HuH-7 (cell line): ENCODE results near the gene RAX.
"Not testable (repeated sequence)": the region's sequence is repeated elsewhere in the genome, so short reads cannot be mapped to it uniquely, and the experiment has no call there.

ENCODE experiments used
- DNase-seq: peaks from one replicate; pipeline ENCODE4 v3.0.0; 2011; ENCODE audit warnings: low spot score

The RAX gene

DNA sequence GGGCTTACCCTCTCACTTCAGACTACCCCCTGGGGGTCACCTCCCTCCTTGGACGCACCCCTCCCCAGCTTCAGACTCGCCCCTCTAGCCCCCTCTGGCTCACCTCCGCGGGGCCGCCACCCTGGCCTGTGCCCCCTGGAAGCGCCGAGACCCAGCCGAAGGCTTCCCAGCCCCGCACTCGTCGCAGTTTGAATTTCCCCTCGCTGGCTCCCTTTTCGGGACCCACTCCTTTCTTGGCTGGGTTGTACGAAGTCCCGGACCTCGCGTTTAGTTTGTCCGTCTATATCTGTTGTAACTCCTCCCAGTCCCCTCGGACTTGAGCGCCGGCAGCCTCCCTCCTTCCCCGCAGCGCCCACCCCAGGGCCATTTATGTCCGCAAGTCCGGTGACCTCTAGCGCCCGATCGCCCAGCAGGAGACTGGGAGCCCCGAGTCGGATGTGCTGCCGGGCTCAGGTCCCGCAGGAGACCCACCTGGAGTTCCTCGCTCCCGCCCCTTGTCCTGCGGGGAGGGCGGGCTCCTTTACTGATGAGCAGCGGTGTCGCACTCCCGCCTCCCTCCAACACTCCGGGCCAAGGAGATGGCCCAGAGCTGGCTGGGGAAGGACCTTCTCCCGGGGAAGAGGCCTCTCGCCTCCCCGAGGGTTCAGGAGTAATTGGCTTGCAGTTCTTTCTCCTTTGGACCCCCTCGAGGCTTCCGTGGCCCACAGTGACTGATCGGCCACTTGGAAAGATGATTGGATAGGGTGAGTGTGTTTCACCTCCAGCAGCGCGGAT, 692 bp upstream of the RAX start:
- DNase-seq: no peak

DNA sequence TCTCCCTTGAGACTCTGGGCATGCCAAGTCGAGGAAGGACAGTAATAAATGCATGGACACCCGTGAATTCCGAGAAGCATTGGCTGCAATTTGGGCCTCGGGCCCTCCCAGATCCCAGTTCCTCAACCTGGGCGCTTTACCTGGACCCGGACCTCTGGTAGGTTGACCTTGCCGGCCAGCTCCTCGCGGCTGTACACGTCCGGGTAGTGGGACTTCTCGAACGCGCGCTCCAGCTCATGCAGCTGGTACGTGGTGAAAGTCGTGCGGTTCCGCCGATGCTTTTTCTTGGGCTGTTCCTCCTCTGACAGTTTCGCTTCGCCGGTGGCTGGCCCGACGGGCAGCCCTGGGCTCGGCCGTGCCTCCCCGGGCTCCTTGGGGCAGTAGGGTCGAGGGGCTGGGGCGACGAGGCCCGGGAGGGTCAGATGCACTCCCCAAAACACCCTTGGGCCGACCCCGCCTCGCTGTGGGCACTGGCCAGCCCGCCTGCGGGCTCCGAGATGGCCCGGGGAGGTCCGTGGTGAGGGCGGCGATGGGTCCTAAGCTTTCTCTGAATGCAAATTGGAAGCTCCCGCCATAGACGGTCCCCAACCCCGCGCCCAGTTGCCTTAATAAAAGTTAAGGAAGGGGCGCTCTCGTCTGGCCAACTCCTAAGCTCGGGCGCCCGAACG, 899 bp downstream of the RAX start:
- DNase-seq: no peak

DNA sequence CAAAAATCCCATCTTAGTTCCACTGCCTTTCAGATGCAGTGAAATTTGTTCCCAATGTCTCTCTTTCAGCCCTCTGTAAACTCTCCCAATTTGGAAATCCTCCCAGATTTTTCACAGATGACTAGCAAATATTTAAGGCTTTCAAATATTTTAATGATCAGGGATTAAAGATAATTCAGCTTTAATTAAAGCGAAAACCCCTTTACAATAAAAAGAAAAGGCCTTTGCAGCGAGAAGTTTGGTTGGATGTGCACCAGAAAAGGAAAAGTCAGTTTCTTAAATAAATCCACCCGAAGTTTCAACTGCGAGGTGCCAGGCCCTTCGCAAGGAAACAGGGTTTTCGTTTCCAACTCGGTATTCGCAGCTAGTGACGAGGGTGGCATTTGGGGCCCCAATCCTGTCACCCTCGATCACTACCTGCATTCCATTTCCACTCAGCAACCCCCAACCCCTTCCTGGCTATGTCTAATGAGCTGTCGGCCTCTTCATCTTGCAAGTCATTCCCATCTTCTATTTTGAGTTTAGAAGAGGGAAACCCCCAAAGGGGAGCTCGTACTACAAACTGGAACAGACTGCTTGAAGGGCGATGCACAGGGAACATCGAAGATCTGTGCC, 1.5 kb downstream of the RAX start:
- DNase-seq: no peak

DNA sequence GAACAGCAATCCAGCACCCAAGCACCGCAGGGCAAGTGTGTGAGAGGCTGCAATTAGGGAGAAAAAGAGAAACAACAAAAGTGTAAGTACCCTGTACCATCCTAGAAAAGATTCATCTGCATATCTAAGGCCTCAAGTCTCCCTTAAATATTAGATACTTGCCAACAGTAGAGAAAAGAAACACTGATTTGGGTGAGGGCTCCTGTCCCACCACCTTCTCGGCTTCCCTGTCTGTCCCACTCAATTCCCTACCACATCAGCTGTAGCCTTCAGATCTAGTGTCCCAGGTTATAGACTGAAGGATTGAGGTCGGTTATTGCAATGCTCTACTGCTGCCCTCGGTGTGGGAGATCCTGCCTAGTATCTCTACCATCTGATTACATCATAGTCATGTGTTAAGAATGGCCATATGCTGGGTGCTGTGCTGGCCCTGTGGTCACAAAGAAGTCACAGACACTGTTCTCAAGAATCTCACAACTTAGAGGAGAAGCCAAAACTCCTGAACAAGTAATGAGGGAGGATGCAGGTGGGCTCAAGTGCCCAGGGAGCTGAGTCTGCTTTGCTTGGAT, 2.5 kb downstream of the RAX start:
- DNase-seq: no peak

DNA sequence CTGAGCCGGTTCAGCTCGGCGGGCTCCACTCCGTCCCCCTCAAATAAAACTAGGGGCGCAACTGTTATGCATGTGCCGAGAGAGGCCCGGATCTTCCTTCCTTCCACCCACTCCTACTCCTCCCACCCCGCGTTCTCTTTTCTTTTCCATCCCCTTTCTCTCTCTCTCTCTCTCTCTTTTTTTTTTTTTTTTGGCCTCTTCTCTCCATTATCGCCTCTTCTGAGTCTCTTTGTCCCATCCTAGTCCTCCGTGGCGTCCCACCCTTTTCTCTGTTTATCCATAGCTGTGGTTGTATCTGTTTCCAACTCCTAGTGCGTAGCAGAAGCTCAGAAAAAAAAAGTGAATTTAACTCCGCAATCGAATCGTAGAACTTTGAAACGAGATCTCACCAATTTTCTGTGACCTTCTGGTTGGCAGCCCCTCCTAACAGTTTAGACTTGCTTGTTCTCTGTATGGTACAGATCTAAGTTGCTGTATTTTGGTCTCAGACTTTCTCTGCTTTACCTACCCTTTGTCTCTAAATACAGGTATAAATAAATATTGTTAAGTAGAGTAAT, 3.6 kb downstream of the RAX start:
- DNase-seq: no peak

DNA sequence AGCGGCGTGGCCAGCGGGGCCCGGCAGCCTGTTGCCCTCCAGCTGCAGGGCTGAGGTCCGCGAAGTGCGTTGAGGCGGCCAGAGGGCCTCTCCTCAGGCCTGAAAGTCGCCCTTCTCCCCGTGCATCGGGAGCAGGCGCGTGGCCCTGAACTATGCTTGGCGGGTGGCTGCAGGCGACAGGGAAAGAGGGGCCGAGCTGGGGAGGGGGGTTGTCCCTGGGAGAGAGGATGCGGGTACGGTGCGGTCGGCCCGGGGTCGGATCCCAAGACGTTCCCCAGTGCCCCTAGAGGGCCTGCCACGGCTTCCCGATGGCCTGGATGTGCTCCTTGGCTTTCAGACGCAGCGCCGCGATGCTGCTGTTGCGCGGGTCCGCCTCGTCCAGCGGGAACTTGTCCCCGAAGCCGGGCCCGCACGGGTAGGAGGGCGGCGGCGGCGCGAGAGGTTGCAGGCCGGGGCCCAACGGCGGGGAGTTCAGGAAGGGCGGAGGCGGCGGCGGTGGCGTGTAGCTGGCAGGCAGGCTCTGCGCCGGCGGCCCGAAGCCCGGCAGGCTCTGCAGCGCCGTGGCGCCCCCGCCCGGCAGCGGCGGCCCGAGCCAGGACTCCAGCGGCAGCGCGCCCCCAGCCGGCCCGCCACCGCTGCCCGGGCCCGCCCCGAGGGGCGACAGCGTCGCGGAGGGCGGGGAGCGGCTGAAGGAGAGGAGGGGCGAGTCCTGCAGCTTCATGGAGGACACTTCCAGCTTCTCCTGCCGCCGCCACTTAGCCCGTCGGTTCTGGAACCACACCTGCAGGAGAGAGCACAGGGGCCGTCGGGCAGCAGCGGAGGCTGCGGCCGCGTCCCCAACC, 4.3 kb downstream of the RAX start:
- DNase-seq: peak; percentile 85

DNA sequence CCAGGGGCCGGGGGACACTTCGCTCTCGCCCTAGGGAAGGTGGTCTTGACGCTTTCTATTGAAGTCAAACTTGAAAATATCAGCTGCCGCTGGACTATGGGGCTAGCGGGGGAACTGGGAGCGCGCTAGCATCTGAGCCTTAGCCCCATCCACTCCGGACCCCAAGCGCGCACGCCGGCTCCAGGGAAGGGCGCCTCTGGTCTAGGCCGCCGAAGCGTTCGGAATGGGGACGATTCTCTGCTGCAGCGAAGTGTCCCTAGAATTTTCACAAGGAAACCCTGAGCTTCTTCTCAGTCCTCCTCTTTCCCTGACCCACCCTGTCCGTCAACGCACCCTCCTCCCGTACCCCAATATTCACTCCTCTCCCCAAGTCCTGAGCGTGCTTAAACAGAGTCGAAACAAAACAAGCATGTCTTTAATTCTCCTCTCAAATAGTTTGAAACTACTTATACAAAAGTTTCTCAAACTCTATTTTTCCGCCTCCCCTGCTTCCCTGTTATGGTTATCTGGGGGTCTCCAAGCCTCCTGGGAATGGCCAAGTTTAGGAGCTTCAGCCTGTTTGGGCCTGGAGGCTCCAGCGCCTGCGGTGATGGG, 5.0 kb downstream of the RAX start:
- no peak for DNase-seq

DNA sequence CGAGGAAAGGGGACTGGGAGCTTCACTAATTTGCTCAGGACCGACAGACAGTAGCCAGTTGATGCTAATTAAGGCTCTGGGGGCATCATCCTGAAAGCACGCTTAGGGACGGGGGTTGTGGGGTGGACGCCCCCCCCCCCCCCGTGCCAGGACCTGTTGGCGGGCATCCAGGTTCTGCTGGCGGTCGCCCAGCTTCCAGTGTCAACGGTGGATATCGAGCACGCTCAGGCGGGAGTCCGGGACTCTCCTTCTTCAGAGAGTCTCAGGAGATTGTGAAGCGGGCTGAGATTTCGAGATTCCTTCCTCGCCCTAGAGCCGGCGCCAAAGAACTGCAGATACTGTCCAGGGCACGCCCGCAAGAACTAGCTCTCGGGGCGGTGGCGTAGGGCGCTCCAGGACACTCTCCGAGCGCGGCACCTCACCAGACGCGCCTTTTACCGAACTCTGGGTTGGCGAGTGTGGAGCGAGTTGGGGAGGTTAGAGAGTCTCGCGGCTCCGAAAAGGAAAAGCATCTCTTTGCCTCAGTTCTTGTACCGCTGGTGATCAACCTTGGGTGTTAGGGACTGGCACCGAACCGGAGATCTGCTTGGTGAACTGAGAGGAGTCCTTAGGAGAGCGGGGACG, 5.6 kb downstream of the RAX start:
- no peak for DNase-seq

DNA sequence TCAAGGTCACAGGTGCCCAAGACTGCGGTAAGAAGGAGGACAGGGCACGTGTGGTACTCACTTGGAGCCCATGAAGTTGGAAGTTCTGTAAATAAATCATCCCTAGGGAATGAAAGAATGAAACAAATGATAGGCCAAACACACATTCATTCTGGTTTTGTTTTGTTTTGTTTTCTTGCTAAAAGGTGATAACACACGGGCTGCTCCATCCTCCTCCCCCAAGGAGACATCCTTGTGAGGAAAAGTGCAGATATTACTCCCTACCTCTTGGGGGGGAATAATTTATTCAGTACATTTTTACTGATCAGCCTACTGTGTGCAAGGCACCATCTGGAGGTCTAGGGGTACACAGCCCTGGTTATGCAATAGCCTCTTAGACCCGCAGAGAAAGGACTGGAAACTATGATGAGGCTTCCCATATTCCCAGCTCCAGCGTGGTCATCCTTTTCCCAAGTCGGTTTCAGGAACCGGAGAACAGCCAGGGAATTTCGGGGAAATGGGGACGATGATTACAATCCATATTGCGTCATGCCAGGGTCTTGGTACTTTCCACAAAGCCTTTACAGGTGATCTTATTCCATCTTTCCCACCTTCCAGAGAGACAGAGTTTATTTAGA, 6.3 kb downstream of the RAX start:
- DNase-seq: no peak

DNA sequence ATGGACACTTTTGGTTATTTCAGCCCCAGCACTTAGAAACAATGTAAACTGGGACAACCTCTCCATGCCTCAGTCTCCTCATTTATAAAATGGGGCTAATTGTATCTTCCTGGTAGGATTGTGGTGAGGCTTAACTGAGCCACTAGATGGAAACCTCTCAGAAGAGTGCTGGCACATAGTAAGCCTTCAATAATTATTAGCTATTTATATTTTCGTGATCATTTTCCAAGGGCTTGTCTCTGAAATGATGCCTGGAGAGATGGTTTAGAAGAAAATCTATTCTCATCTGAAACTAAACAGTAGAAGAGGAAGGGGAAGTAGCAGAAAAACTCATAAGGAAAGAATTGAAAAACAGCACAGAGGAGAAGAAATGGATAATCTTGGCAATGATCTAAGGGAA, 6.8 kb downstream of the RAX start:
- no peak for DNase-seq

DNA sequence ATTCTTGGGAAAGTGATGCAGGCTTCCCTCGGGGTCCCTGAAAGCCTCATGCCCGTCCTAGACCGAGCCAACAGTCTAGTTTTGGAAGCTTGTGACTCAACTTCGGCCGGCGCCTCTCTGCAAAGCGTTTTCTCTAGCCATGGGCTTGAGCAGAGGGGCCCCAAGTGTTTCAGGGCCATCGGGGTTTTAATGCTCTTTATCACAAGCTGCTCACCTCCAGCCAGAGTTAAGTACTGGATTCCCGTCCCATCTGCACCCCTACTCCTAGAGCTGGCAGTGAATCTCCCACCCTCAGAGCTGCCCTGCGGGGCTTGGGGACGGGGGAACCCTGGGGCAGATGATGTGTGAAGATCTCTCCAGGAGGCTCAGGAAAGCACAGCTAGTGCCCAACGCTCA, 7.3 kb downstream of the RAX start:
- DNase-seq: no peak

DNA sequence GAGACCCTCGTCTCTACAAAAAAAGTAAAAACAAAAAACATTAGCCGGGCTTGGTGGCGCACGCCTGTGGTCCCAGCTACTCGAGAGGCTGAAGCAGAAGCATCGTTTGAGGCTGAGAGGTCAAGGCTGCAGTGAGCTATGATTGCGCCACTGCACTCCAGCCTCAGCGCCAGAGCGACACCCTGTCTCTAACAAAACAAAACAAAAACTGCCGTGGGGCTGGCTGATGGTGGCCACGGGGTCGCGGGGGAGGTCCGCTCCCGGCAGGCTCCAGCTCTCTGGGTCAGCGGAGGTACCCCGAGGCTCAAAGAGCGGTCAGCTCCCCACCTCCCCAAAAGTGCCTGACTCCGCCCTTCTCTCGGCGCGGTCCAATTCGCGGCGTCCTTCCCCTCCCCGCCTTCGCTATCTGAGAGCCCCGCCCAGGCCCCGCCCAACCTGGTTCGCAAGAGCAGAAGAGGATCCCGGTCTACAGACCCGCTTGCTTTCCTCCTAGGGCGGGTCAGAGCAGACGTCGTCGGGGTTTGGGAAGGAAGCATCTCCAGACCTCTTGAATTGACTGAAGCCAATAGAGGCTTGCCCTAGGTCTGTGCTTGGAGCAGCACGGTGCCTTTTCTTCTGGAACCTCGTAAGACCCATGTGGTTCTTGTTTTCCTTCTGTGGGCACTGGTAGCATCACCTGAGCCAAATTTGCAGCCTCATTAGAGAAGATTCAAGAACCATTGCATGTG, 7.8 kb downstream of the RAX start:
- DNase-seq: no peak

DNA sequence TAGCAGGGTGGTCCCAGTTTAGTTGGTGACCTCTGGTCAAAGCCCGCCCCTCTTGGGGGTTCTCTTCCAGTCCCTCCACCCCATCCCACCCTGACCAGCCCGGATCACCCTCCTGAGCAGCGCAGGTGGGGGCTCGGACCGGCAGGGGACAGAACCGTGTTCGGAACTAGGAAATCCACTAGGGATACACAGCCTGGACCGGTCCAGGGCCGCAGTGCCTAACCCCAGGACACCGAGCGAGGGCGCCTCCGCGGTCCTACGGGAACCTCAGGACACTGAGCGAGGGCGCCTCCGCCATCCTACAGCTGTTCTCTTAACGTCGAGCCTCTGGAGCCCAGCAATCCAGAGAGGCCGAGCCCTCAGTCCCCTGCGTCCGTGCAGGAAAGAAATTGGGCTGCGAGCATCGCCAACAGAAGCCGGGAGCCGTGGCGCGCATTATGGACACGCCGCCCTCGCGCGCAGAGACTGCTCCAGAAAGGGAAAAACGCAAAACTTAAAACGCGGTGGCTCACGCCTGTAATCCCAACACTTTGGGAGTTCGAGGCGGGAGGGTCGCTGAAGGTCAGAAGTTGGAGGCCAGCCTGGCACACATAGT, 8.5 kb downstream of the RAX start:
- DNase-seq: no peak

DNA sequence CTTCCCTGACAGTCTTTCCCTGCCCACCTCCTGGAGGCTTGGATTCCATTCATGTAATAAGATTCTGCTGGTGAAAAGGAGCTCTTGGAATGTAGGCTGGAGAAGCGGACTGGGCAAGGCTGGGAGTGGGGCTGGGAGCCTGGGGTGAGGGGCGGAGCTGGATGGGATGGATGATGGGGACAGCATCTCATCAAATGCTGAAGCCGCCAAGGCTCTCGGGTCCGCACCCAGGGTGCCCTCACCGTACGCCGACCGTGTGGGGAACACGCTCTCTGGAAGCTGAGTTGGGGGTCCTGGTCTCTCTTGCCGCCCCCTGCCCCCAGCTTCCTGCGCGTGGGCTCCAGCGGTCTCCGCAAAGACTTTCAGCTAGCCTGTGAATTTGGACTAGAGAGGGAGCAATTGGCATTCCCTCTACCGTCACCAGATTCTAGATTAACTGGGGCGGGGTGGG, 9.1 kb downstream of the RAX start:
- DNase-seq: no peak

DNA sequence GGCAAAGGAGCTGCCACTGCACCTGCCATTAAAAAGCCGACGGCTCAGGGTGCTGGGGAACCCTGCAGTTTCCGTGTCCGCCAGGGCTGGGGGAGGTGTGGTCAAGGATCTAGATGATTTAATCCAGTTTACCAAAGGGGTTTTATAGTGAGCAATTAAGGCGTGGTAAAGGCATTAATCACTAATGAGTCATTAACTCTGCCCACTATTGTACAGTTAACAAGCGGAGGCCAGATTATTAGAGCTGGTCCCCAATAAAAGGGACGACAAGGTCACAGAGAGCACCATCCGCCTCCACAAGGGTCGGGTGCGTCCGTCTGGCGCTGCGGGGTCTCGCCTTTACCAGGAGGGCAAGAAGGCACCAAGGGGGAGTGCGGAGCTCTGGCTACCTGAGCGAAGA, 9.6 kb downstream of the RAX start:
- no peak for DNase-seq

DNA sequence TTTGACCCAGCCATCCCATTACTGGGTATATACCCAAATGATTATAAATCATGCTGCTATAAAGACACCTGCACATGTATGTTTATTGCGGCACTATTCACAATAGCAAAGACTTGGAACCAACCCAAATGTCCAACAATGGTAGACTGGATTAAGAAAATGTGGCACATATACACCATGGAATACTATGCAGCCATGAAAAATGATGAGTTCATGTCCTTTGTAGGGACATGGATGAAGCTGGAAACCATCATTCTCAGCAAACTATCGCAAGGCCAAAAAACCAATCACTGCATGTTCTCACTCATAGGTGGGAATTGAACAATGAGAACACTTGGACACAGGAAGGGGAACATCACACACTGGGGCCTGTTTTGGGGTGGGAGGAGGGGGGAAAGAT, 11.0 kb downstream of the RAX start:
- not testable (repeated sequence) for DNase-seq

DNA sequence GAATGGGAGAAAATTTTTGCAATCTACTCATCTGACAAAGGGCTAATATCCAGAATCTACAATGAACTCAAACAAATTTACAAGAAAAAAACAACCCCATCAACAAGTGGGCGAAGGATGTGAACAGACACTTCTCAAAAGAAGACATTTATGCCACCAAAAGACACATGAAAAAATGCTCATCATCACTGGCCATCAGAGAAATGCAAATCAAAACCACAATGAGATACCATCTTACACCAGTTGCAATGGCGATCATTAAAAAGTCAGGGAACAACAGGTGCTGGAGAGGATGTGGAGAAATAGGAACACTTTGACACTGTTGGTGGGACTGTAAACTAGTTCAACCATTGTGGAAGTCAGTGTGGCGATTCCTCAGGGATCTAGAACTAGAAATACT, 11.4 kb downstream of the RAX start:
- DNase-seq: not testable (repeated sequence)

DNA sequence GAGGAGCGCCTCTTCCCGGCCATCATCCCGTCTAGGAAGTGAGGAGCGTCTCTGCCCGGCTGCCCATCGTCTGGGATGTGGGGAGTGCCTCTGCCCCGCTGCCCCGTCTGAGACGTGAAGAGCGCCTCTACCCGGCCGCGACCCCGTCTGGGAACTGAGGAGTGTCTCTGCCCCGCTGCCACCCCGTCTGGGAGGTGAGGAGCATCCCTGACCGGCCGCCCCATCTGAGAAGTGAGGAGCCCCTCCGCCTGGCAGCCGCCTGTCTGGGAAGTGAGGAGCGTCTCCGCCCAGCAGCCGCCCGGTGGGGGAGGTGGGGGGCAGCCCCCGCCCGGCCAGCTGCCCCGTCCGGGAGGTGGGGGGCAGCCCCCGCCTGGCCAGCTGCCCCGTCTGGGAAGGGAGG, 17.8 kb downstream of the RAX start:
- DNase-seq: not testable (repeated sequence)

DNA sequence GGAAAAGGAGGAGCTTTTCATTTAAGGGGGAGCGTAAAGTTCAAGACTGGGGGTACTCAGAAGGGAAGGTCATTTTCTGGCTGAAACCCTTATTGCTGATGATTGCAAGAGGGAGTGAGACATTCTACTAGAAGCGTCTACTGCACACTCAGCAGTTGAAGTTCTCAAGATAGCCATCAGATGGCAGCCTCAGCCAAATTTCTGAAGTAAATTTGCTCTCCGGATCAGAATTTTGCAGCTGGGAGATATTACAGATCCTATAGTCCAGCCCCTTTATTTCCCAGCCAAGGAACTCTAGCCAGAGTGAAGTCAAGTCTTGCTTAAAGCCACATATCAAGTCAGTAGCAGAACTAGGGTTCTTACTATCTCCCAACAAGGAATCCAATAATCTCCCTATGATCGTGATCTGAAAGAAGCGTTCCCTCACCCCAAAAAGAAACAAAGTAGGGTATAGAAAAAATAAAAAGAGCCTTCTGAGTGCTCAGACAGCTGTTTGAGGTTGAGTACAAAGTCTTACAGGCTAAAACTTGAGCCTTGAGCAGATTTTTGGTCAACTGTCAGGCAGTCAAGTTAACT, 24.0 kb downstream of the RAX start:
- DNase-seq: peak; percentile 66
